Chondrocyte (in vitro differentiated cells): ENCODE measurements around the gene MAP3K5. TPM values are rescaled to one million over a fixed set of nuclear protein-coding genes. Genes with fewer than 3 reads are reported as not detected.

Source experiments
- DNase-seq: peaks from one replicate; pipeline ENCODE4 v3.0.0; 2021; ENCODE audit warnings: mixed read lengths, low spot score
- H3K27ac Mint-ChIP-seq: one replicate; pipeline ENCODE4 v1.8.0; 2021; ENCODE audit warnings: mild to moderate bottlenecking, moderate library complexity, mixed read lengths; ENCODE audit not compliant: unreplicated experiment
- H3K27me3 Mint-ChIP-seq: 2 replicates; pipeline ENCODE4 v1.8.0; 2021; ENCODE audit warnings: low read depth, mixed read lengths
- H3K36me3 Mint-ChIP-seq: 2 replicates; pipeline ENCODE4 v1.8.0; 2021; ENCODE audit warnings: low read depth, mixed read lengths
- H3K4me1 Mint-ChIP-seq: 2 replicates; pipeline ENCODE4 v1.8.0; 2021; ENCODE audit warnings: low read depth, mild to moderate bottlenecking, mixed read lengths
- H3K4me3 Mint-ChIP-seq: one replicate; pipeline ENCODE4 v1.8.0; 2021; ENCODE audit warnings: mild to moderate bottlenecking, moderate library complexity, mixed read lengths; ENCODE audit not compliant: unreplicated experiment
- H3K9me3 Mint-ChIP-seq: 2 replicates; pipeline ENCODE4 v1.8.0; 2021; ENCODE audit warnings: low read depth, mixed read lengths
- total RNA-seq: library from RNA; stranded (reverse); gene quantifications from 3 replicates; pipeline ENCODE4 v1.2.1, GENCODE V29; 2021
- TF ChIP-seq, protein P1 (sequence below): fragments of 200-600 bp; sonication (generic); IDR thresholded peaks from 2 replicates; pipeline ENCODE4 v1.5.0; 2021; ENCODE audit warnings: antibody characterized with exemption, mild to moderate bottlenecking, moderate library complexity

The MAP3K5 gene
- total RNA-seq, 1 donor from 2014 or later: 4.6 TPM

DNA sequence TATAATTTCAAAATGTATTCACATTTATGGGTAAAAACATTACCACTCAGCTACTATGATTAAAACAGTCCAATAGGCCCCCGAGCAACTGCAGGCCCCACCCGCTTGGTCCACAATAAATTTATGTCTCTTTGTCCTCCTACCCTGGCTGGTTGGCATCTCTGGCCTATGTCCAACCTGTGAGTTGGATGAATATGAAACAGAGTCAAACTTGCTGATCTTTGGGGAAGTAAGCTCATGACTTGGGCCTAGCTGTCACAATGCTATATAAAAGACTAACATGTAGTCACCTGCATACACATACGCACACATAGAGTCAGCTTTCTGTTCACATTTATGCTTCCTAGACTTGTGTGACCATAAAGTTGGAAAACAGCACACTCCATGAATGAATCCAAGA is 262.6 kb downstream of the MAP3K5 start:
- TF ChIP-seq, protein P1, sequence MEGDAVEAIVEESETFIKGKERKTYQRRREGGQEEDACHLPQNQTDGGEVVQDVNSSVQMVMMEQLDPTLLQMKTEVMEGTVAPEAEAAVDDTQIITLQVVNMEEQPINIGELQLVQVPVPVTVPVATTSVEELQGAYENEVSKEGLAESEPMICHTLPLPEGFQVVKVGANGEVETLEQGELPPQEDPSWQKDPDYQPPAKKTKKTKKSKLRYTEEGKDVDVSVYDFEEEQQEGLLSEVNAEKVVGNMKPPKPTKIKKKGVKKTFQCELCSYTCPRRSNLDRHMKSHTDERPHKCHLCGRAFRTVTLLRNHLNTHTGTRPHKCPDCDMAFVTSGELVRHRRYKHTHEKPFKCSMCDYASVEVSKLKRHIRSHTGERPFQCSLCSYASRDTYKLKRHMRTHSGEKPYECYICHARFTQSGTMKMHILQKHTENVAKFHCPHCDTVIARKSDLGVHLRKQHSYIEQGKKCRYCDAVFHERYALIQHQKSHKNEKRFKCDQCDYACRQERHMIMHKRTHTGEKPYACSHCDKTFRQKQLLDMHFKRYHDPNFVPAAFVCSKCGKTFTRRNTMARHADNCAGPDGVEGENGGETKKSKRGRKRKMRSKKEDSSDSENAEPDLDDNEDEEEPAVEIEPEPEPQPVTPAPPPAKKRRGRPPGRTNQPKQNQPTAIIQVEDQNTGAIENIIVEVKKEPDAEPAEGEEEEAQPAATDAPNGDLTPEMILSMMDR: no peak
- no peaks in the 10 kb centered on the region for H3K9me3 Mint-ChIP-seq
- no peak overlapping the region for H3K27ac Mint-ChIP-seq
- no peaks in the 10 kb centered on the region for H3K36me3 Mint-ChIP-seq
- no peak for DNase-seq
- peaks cover 6% of the 10 kb centered on the region for H3K4me1 Mint-ChIP-seq
- no peak overlapping the region for H3K4me3 Mint-ChIP-seq
- peaks cover 27% of the 10 kb centered on the region for H3K27me3 Mint-ChIP-seq

DNA sequence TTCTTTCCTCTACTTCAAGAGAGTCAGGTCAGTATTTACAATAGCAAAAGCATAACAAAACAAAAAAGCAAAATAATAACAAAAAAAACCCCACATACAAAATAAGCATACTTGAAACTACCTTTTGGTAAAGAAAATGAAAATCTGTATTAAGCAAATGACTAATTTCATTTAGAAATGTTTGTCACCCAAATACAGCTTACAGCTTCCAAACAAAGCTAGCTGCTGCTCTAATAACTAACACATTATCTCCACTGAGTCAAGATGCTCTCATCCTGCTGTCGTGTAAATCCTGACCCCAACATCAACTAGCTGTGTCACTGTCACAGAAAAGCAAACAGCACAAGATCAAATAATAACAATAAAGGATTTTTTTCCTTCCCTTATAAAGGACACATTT is 263.8 kb downstream of the MAP3K5 start:
- H3K4me1 Mint-ChIP-seq: peaks cover 6% of the 10 kb centered on the region
- no peak overlapping the region for H3K4me3 Mint-ChIP-seq
- no peak for DNase-seq
- TF ChIP-seq, protein P1: no peak
- H3K9me3 Mint-ChIP-seq: no peaks in the 10 kb centered on the region
- H3K27ac Mint-ChIP-seq: no peak overlapping the region
- peaks cover 25% of the 10 kb centered on the region for H3K27me3 Mint-ChIP-seq
- H3K36me3 Mint-ChIP-seq: no peaks in the 10 kb centered on the region

DNA sequence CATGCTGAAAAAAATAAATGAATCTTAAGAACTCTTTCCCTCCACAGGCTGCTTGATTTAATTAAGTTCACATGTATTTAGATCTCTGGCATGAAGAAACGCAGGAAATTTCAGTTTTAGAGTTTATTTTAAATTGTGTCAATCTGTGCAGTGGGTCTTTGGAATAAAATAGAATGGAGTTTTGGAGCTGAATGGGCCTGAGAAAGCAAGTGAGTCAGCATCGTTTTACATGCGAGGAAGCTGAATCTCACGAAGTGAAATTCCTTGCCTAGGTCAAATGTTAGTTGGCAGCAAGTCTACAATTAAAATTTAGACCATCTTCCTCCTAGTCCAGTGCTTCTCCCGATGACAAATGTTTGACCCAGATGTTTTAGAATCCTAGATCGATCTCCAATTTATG is 264.4 kb downstream of the MAP3K5 start:
- Mint-ChIP-seq H3K27ac (no peak overlapping the region), H3K36me3 (no peaks in the 10 kb centered on the region), H3K4me1 (peaks cover 6% of the 10 kb centered on the region), H3K4me3 (no peak overlapping the region), H3K27me3 (peaks cover 24% of the 10 kb centered on the region), H3K9me3 (no peaks in the 10 kb centered on the region)
- TF ChIP-seq, protein P1: no peak
- no peak for DNase-seq

DNA sequence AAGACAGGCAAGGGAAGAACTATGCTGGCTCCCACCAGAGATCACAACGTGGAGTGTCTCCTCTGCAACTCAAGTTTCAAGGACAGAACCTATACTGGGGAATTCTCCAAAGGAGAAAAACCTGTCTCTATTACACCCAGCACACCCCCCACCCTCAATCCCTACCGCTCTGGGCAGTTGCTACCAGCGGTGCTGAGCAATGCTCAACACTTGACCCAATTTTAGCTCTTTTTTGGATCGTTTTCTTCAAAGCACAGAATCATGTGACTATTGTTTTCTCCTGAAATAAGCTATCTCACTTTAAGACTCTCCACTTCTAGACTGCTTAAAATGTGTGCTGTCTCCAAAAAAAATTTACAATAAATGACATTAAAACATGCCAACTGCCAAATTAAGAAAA is 265.3 kb downstream of the MAP3K5 start:
- H3K27me3 Mint-ChIP-seq: peaks cover 20% of the 10 kb centered on the region
- H3K4me3 Mint-ChIP-seq: no peak overlapping the region
- TF ChIP-seq, protein P1: no peak
- H3K9me3 Mint-ChIP-seq: no peaks in the 10 kb centered on the region
- H3K27ac Mint-ChIP-seq: no peak overlapping the region
- no peak for DNase-seq
- H3K4me1 Mint-ChIP-seq: peaks cover 6% of the 10 kb centered on the region
- no peaks in the 10 kb centered on the region for H3K36me3 Mint-ChIP-seq

DNA sequence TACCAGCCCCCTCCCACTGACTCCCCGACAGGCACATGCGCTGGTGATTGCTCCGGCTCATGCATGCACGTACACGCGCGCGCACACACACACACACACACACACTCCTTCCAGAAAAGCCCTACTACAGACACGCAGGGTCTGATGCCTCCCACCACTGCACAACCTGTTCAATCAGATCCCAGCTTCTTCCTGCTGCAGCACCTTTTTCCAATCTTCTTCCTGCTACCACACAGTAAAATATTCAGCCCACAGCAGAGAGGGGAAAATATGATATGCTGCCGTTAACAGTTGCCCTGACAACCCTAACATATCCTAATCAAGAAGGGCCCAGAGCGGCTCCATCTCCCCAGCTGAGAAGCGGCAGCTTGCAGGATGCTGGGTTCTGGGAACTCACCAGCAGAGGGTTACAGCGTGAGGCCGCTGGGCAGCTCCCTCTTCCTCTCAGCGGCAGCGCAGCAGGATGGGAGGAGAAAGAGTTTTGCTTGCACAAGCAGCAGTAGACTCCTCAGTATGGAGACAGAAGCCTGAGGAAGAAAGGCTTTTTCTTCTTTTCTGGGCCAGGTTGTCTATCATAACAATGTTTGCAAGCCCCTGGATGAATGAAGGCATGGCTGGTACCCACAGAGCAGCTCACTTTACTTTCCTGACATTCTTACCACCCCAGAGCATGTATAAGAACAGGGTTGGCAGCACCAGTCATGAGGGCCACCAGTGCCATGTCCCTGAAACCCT is 265.9 kb downstream of the MAP3K5 start:
- TF ChIP-seq, protein P1: peak; percentile 61
- no peak overlapping the region for H3K4me3 Mint-ChIP-seq
- H3K36me3 Mint-ChIP-seq: no peaks in the 10 kb centered on the region
- no peak for DNase-seq
- H3K9me3 Mint-ChIP-seq: no peaks in the 10 kb centered on the region
- H3K27me3 Mint-ChIP-seq: peaks cover 20% of the 10 kb centered on the region
- peaks cover 6% of the 10 kb centered on the region for H3K4me1 Mint-ChIP-seq
- H3K27ac Mint-ChIP-seq: no peak overlapping the region
